A673 (cell line): ENCODE data around the gene ASB13.

Source experiments
- CTCF ChIP-seq: fragments of 300-800, 200-600 bp; sonication (generic); conservative IDR thresholded peaks from 2 replicates; pipeline ENCODE4 v1.5.1; 2017; ENCODE audit warnings: low read depth, mild to moderate bottlenecking, antibody characterized with exemption, low read length, moderate library complexity, mixed read lengths
- EZH2 ChIP-seq: fragments of 200-600 bp; sonication (generic); IDR thresholded peaks from 2 replicates; pipeline ENCODE4 v1.6.1; 2017; ENCODE audit warnings: borderline replicate concordance, low read depth, mild to moderate bottlenecking, mixed read lengths, antibody characterized with exemption, low read length; ENCODE audit not compliant: poor library complexity, severe bottlenecking

- TF ChIP-seq CTCF (no peak), EZH2 (no peak)
These were observed 33.9 kb downstream of the ASB13 start for GRCh38 chr10:5632446-5632845.
